Liver (tissue), 9 donors: ENCODE results near the gene WDR48. TPM values are rescaled to one million over a fixed set of nuclear protein-coding genes. Genes with fewer than 3 reads are reported as not detected.
"Not testable (repeated sequence)": the region's sequence is repeated elsewhere in the genome, so short reads cannot be mapped to it uniquely, and the experiment has no call there.

ENCODE experiments used
- DNase-seq: peaks from one replicate; pipeline ENCODE4 v3.0.0-alpha.2; 2017; ENCODE audit warnings: low spot score
- H3K27ac ChIP-seq, 2 donors: one replicate each; pipeline ENCODE4 v1.7.0; 2013; ENCODE audit warnings: inconsistent platforms in 2 of 2, low read length in 2 of 2, control low read depth in 1 of 2, low read depth in 1 of 2, mild to moderate bottlenecking in 1 of 2
- H3K27me3 ChIP-seq, 4 donors: one replicate each; pipeline versions ENCODE4 v1.6.1 to v1.7.0; 2013; ENCODE audit warnings: low read length in 3 of 4, inconsistent platforms in 1 of 4, mild to moderate bottlenecking in 1 of 4, moderate library complexity in 1 of 4; ENCODE audit not compliant: control insufficient read depth in 4 of 4, insufficient read depth in 4 of 4
- H3K36me3 ChIP-seq, 4 donors: one replicate each; pipeline versions ENCODE4 v1.6.1 to v1.7.0; 2013; ENCODE audit warnings: low read length in 3 of 4, mild to moderate bottlenecking in 3 of 4, low read depth in 1 of 4, moderate library complexity in 1 of 4; ENCODE audit not compliant: control insufficient read depth in 4 of 4, insufficient read depth in 3 of 4
- H3K4me1 ChIP-seq, 4 donors: one replicate each; pipeline versions ENCODE4 v1.6.1 to v1.7.0; 2013; ENCODE audit warnings: low read length in 3 of 4, mild to moderate bottlenecking in 3 of 4, moderate library complexity in 1 of 4; ENCODE audit not compliant: control insufficient read depth in 4 of 4, insufficient read depth in 4 of 4
- H3K4me3 ChIP-seq, 3 donors: one replicate each; pipeline versions ENCODE4 v1.6.1 to v1.7.0; 2013; ENCODE audit warnings: low read length in 3 of 3, control low read depth in 1 of 3, low read depth in 1 of 3, mild to moderate bottlenecking in 1 of 3
- H3K9ac ChIP-seq, 2 donors: one replicate each; pipeline ENCODE4 v1.7.0; 2013; ENCODE audit warnings: low read length in 2 of 2, mild to moderate bottlenecking in 2 of 2, moderate library complexity in 2 of 2, control low read depth in 1 of 2, low read depth in 1 of 2
- H3K9me3 ChIP-seq, 4 donors: one replicate each; pipeline versions ENCODE4 v1.6.1 to v1.7.0; 2013; ENCODE audit warnings: low read length in 3 of 4; ENCODE audit not compliant: control insufficient read depth in 4 of 4
- EGR1 ChIP-seq, 2 donors: IDR thresholded peaks; 2 replicates each; pipeline ENCODE4 v1.6.1; 2016 to 2018; ENCODE audit warnings: antibody characterized with exemption in 2 of 2, low read depth in 2 of 2
- FOXA1 ChIP-seq: IDR thresholded peaks from 2 replicates; pipeline ENCODE4 v1.6.1; 2016; ENCODE audit warnings: antibody characterized with exemption
- FOXA2 ChIP-seq: IDR thresholded peaks from 2 replicates; pipeline ENCODE4 v1.6.1; 2016; ENCODE audit warnings: antibody characterized with exemption
- GABPA ChIP-seq, 2 donors: IDR thresholded peaks in 1 of 2; conservative IDR thresholded peaks in 1 of 2; 2 replicates each; pipeline ENCODE4 v1.6.1; 2016; ENCODE audit warnings: antibody characterized with exemption in 2 of 2, mild to moderate bottlenecking in 1 of 2, moderate library complexity in 1 of 2
- HNF4A ChIP-seq, 2 donors: conservative IDR thresholded peaks; 2 replicates each; pipeline ENCODE4 v1.6.1; 2016; ENCODE audit warnings: antibody characterized with exemption in 2 of 2, mild to moderate bottlenecking in 2 of 2
- HNF4G ChIP-seq: IDR thresholded peaks from 2 replicates; pipeline ENCODE4 v1.6.1; 2016; ENCODE audit warnings: antibody characterized with exemption
- JUND ChIP-seq, 2 donors: IDR thresholded peaks; 2 replicates each; pipeline ENCODE4 v1.6.1; 2016; ENCODE audit warnings: antibody characterized with exemption in 2 of 2
- MAX ChIP-seq: IDR thresholded peaks from 2 replicates; pipeline ENCODE4 v1.6.1; 2016; ENCODE audit warnings: antibody characterized with exemption
- NR2F2 ChIP-seq: IDR thresholded peaks from 2 replicates; pipeline ENCODE4 v1.6.1; 2016; ENCODE audit warnings: antibody characterized with exemption
- RAD21 ChIP-seq, 2 donors: IDR thresholded peaks; 2 replicates each; pipeline ENCODE4 v1.6.1; 2016; ENCODE audit warnings: antibody characterized with exemption in 2 of 2, mild to moderate bottlenecking in 2 of 2
- REST ChIP-seq: IDR thresholded peaks from 2 replicates; pipeline ENCODE4 v1.6.1; 2016; ENCODE audit warnings: antibody characterized with exemption, mild to moderate bottlenecking
- RXRA ChIP-seq, 2 donors: IDR thresholded peaks; 2 replicates each; pipeline ENCODE4 v1.6.1; 2017 to 2018; ENCODE audit warnings: antibody characterized with exemption in 2 of 2, mild to moderate bottlenecking in 1 of 2
- SP1 ChIP-seq: IDR thresholded peaks from 2 replicates; pipeline ENCODE4 v1.6.1; 2018; ENCODE audit warnings: antibody characterized with exemption, mild to moderate bottlenecking
- TAF1 ChIP-seq: conservative IDR thresholded peaks from 2 replicates; pipeline ENCODE4 v1.6.1; 2016; ENCODE audit warnings: antibody characterized with exemption, mild to moderate bottlenecking
- YY1 ChIP-seq: IDR thresholded peaks from 2 replicates; pipeline ENCODE4 v1.6.1; 2016; ENCODE audit warnings: antibody characterized with exemption, mild to moderate bottlenecking
- WGBS: extraction: QIAGEN DNeasy Blood & Tissue Kit; methylation state at CpG from one replicate; pipeline ENCODE4 v1.1.7; 2013; 5-methylcytosine and 5-hydroxymethylcytosine counted together
- polyA plus RNA-seq, 2 donors: library from polyadenylated mRNA; stranded (reverse) in 1 of 2; unstranded in 1 of 2; fragments of 200-250 nt in 1 of 2; fragments of >200 nt in 1 of 2; fragmentation: Nextera tagmentation in 1 of 2; extraction: Ambion mirVana in 1 of 2; gene quantifications; one replicate each; pipeline versions ENCODE4 v1.2.1 to v1.2.3, GENCODE V29; 2013 to 2015
- total RNA-seq, 2 donors: library from RNA; depleted of rRNA; stranded (reverse); fragments of >200 nt; gene quantifications; one replicate each; pipeline ENCODE4 v1.2.3, GENCODE V29; 2014
- TF ChIP-seq, protein P1 (sequence below): IDR thresholded peaks from 2 replicates; pipeline ENCODE4 v1.6.1; 2016; ENCODE audit warnings: antibody characterized with exemption
- TF ChIP-seq, protein P2 (sequence below): fragments of 150-350 bp; IDR thresholded peaks from 2 replicates; pipeline ENCODE4 v1.5.1; 2017; ENCODE audit warnings: improper control_type of control experiment, low read depth, low read length; ENCODE audit not compliant: missing input control
- TF ChIP-seq, protein P3 (sequence below): IDR thresholded peaks from 2 replicates; pipeline ENCODE4 v1.6.1; 2016; ENCODE audit warnings: antibody characterized with exemption
- donor health status: healthy.
- donor health status: healthy.
- donor health status: healthy.
- donor health status: healthy.
- donor health status: healthy.

WDR48 gene
- total and polyA plus RNA-seq, 4 donors: 8.0 to 24.9 (median 16.5) TPM

- H3K27ac ChIP-seq, H3K9me3 ChIP-seq, H3K9ac ChIP-seq, H3K4me1 ChIP-seq, H3K27me3 ChIP-seq, H3K4me3 ChIP-seq, H3K36me3 ChIP-seq, DNase-seq: not testable (repeated sequence)
- 91% methylated on average over 2 of the region's 2 CpGs for WGBS
Observed at GRCh38 chr3:39061228-39061627, 9.4 kb downstream of the WDR48 start.

GRCh38 chr3:39062180-39062579, 10.4 kb downstream of the WDR48 start:
- H3K27ac ChIP-seq: no peak overlapping the region
- WGBS: 80% methylated on average over 1 of the region's 1 CpG
- peaks cover 0 to 13% (median 5%) of the 10 kb centered on the region in 4 donors for H3K36me3 ChIP-seq
- H3K27me3 ChIP-seq: no peaks in the 10 kb centered on the region
- H3K9me3 ChIP-seq: no peaks in the 10 kb centered on the region
- DNase-seq: no peak
- H3K4me1 ChIP-seq: peaks cover 0 to 4% (median 0%) of the 10 kb centered on the region in 4 donors
- no peak overlapping the region for H3K4me3 ChIP-seq
- H3K9ac ChIP-seq: no peak overlapping the region
- TF ChIP-seq YY1 (no peak), JUND (IDR thresholded peaks at IDR 0.05) (no peak), RXRA (IDR thresholded peaks at IDR 0.05) (no peak), GABPA (IDR thresholded peaks at IDR 0.05 in 1 of 2, conservative IDR thresholded peaks at IDR 0.05 in 1 of 2) (no peak), RAD21 (IDR thresholded peaks at IDR 0.05) (no peak), FOXA1 (no peak), SP1 (no peak), HNF4A (conservative IDR thresholded peaks at IDR 0.05) (no peak), MAX (no peak), HNF4G (no peak), NR2F2 (no peak), REST (no peak), EGR1 (IDR thresholded peaks at IDR 0.05; ENCODE audit: low read depth in 2 of 2) (no peak), FOXA2 (no peak), TAF1 (no peak)
- TF ChIP-seq, protein P1, sequence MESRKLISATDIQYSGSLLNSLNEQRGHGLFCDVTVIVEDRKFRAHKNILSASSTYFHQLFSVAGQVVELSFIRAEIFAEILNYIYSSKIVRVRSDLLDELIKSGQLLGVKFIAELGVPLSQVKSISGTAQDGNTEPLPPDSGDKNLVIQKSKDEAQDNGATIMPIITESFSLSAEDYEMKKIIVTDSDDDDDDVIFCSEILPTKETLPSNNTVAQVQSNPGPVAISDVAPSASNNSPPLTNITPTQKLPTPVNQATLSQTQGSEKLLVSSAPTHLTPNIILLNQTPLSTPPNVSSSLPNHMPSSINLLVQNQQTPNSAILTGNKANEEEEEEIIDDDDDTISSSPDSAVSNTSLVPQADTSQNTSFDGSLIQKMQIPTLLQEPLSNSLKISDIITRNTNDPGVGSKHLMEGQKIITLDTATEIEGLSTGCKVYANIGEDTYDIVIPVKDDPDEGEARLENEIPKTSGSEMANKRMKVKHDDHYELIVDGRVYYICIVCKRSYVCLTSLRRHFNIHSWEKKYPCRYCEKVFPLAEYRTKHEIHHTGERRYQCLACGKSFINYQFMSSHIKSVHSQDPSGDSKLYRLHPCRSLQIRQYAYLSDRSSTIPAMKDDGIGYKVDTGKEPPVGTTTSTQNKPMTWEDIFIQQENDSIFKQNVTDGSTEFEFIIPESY: no peak
- TF ChIP-seq, protein P2, sequence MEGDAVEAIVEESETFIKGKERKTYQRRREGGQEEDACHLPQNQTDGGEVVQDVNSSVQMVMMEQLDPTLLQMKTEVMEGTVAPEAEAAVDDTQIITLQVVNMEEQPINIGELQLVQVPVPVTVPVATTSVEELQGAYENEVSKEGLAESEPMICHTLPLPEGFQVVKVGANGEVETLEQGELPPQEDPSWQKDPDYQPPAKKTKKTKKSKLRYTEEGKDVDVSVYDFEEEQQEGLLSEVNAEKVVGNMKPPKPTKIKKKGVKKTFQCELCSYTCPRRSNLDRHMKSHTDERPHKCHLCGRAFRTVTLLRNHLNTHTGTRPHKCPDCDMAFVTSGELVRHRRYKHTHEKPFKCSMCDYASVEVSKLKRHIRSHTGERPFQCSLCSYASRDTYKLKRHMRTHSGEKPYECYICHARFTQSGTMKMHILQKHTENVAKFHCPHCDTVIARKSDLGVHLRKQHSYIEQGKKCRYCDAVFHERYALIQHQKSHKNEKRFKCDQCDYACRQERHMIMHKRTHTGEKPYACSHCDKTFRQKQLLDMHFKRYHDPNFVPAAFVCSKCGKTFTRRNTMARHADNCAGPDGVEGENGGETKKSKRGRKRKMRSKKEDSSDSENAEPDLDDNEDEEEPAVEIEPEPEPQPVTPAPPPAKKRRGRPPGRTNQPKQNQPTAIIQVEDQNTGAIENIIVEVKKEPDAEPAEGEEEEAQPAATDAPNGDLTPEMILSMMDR: no peak
- TF ChIP-seq, protein P3, sequence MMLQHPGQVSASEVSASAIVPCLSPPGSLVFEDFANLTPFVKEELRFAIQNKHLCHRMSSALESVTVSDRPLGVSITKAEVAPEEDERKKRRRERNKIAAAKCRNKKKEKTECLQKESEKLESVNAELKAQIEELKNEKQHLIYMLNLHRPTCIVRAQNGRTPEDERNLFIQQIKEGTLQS: no peak
